GM12864 (cell line): ENCODE measurements around the gene RPUSD4.

ENCODE experiments used
- DNase-seq: peaks from one replicate; pipeline ENCODE4 v3.0.0-alpha.2; 2011; ENCODE audit warnings: low read depth
- H3K4me3 ChIP-seq: 2 replicates; pipeline ENCODE4 v1.5.1; 2011; ENCODE audit warnings: mild to moderate bottlenecking, low read depth, low read length, control low read depth
- CTCF ChIP-seq: IDR thresholded peaks from 2 replicates; pipeline ENCODE4 v1.5.1; 2011; ENCODE audit warnings: low read depth, mild to moderate bottlenecking, moderate library complexity, low read length, control low read depth, inconsistent platforms; ENCODE audit errors: missing control alignments

The RPUSD4 gene

DNA sequence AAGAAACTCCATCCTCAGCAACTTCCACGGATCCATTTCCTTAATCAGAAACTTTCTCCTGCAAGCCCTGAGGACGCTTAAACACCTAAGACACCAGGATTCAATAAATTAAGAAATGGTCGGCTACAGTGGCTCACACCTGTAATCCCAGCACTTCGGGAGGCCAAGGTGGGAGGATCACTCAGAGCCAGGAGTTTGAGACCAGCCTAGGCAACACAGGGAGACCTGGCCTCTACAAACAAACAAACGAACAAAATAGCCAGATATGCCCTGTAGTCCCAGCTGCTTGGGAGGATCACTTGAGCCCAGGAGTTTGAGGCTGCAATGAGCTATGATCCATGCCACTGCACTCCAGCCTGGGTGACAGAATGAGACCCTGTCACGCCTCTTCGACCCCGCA is 46.7 kb downstream of the RPUSD4 start:
- no peak for DNase-seq
- no peak overlapping the region for H3K4me3 ChIP-seq
- TF ChIP-seq CTCF, result no peak

DNA sequence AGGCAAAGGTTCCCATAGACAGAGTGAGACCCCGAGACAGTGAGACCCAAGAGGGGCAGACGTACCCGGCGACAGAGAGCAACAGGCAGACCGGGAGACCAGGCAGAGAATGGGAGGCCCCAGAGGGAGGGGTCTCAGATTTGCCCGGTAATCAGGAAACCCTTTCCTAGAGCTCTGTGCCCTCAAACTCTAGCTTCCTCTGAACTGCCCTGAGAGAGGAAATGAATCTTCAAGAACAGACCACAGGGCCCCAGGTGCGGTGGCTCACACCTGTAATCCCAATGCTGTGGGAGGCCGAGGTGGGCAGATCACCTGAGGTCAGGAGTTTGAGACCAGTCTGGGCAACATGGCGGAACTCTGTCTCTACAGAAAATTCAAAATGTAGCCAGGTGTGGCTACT is 47.7 kb downstream of the RPUSD4 start:
- no peak for TF ChIP-seq CTCF
- no peak overlapping the region for H3K4me3 ChIP-seq
- DNase-seq, result no peak

DNA sequence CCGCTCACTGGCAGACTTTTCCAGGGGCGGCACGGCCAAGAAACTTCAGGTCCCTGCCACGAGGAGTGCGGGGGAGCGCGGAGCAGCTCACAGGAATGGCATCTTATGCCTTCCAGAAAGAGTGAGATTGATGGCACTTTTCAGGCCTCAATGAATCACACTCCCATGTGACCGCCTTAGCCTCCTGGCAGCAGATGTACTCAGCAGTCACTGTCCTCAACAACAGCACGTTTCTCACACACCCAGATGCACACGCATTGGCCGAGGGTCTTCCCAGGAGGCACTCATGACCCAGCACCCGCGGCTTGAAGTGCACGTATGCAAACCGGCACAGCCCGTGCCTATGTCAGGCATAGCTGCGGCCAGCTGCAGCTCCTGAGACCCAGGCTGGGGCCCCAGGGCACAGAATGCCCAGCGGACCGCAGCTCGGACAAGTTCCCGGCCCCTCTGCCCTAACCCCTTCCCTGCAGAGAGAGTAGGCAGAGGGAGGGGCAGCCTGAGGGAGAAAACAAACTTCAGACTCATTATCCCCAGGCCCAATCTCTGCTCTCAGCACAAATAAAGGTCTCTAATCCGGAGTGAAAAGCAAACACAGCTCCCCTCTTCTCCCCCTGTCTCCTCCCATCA is 48.3 kb downstream of the RPUSD4 start:
- DNase-seq, result no peak
- no peak for TF ChIP-seq CTCF
- H3K4me3 ChIP-seq, result no peak overlapping the region

GRCh38 chr11:126162306-126163030 is 49.0 kb downstream of the RPUSD4 start:
- no peak for TF ChIP-seq CTCF
- no peak overlapping the region for H3K4me3 ChIP-seq
- DNase-seq, result no peak

DNA sequence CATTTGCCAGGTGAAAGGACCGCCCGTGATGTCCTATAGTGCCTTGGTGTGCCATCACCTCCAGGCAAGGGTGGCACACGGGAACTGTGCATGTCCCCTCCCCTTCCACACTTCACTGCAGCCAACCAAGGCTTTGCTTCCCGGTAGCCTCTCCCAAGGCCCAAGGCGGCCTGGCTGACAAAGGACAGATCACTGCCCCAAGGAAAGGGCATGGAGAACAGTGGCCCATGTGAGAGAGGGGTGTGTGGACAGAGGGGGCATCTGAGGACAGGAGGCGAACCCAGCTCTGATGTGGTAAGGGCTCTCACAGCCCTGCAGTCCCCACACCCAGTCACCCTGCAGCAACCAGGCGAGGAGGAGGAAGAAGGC is 50.4 kb downstream of the RPUSD4 start:
- no peak overlapping the region for H3K4me3 ChIP-seq
- no peak for TF ChIP-seq CTCF
- DNase-seq, result no peak

- no peak for TF ChIP-seq CTCF
- no peak for DNase-seq
- H3K4me3 ChIP-seq, result no peak overlapping the region
Observed at GRCh38 chr11:126160345-126161022, 51.0 kb downstream of the RPUSD4 start.
